A673 (cell line): Measurements from ENCODE around the gene TSPAN31.

Experiments used
- CTCF ChIP-seq: fragments of 300-800, 200-600 bp; sonication (generic); conservative IDR thresholded peaks from 2 replicates; pipeline ENCODE4 v1.5.1; 2017; ENCODE audit warnings: low read depth, mild to moderate bottlenecking, antibody characterized with exemption, low read length, moderate library complexity, mixed read lengths
- EZH2 ChIP-seq: fragments of 200-600 bp; sonication (generic); IDR thresholded peaks from 2 replicates; pipeline ENCODE4 v1.6.1; 2017; ENCODE audit warnings: borderline replicate concordance, low read depth, mild to moderate bottlenecking, mixed read lengths, antibody characterized with exemption, low read length; ENCODE audit not compliant: poor library complexity, severe bottlenecking

GRCh38 chr12:57739914-57740538 is 4.8 kb upstream of the TSPAN31 start:
- TF ChIP-seq CTCF, result no peak
- no peak for TF ChIP-seq EZH2
